Liver (tissue), 3 donors: ENCODE measurements around the gene NBEA.

Experiments
- EGR1 ChIP-seq, 2 donors: IDR thresholded peaks; 2 replicates each; pipeline ENCODE4 v1.6.1; 2016 to 2018; ENCODE audit warnings: antibody characterized with exemption in 2 of 2, low read depth in 2 of 2
- TAF1 ChIP-seq: conservative IDR thresholded peaks from 2 replicates; pipeline ENCODE4 v1.6.1; 2016; ENCODE audit warnings: antibody characterized with exemption, mild to moderate bottlenecking
- YY1 ChIP-seq: IDR thresholded peaks from 2 replicates; pipeline ENCODE4 v1.6.1; 2016; ENCODE audit warnings: antibody characterized with exemption, mild to moderate bottlenecking
- TF ChIP-seq, protein P1 (sequence below): fragments of 150-350 bp; IDR thresholded peaks from 2 replicates; pipeline ENCODE4 v1.5.1; 2017; ENCODE audit warnings: improper control_type of control experiment, low read depth, low read length; ENCODE audit not compliant: missing input control
- donor health status: healthy.
- donor health status: healthy.

GRCh38 chr13:35191883-35192282 lies 249.8 kb downstream of the NBEA start:
- TF ChIP-seq, protein P1, sequence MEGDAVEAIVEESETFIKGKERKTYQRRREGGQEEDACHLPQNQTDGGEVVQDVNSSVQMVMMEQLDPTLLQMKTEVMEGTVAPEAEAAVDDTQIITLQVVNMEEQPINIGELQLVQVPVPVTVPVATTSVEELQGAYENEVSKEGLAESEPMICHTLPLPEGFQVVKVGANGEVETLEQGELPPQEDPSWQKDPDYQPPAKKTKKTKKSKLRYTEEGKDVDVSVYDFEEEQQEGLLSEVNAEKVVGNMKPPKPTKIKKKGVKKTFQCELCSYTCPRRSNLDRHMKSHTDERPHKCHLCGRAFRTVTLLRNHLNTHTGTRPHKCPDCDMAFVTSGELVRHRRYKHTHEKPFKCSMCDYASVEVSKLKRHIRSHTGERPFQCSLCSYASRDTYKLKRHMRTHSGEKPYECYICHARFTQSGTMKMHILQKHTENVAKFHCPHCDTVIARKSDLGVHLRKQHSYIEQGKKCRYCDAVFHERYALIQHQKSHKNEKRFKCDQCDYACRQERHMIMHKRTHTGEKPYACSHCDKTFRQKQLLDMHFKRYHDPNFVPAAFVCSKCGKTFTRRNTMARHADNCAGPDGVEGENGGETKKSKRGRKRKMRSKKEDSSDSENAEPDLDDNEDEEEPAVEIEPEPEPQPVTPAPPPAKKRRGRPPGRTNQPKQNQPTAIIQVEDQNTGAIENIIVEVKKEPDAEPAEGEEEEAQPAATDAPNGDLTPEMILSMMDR = no peak
- no peak for TF ChIP-seq YY1
- TF ChIP-seq EGR1 (IDR thresholded peaks at IDR 0.05; ENCODE audit: low read depth in 2 of 2) = no peak
- TF ChIP-seq TAF1 = no peak
